Psoas muscle (tissue), 8 donors: ENCODE measurements around the gene CEP104. TPM values are rescaled to one million over a fixed set of nuclear protein-coding genes. Genes with fewer than 3 reads are reported as not detected.

Experiments
- ATAC-seq, 4 donors: fragments of 200-7000 bp; cut with Tn5 transposase; one replicate each; pipeline ENCODE4 v1.9.1; 2020; ENCODE audit warnings: moderate library complexity in 3 of 4, mild to moderate bottlenecking in 2 of 4
- DNase-seq, 2 donors: peaks; one replicate each; pipeline ENCODE4 v3.0.0-alpha.2; 2020
- H3K27ac ChIP-seq: fragments of 200-600 bp; one replicate; pipeline ENCODE4 v1.8.0; 2022
- H3K27me3 ChIP-seq, 3 donors: fragments of 200-600 bp in 1 of 3; one replicate each; pipeline versions ENCODE4 v1.6.1 to v1.8.0; 2013 to 2022; ENCODE audit warnings: low read length in 2 of 3, mild to moderate bottlenecking in 2 of 3, moderate library complexity in 1 of 3; ENCODE audit not compliant: insufficient read depth in 3 of 3
- H3K36me3 ChIP-seq, 2 donors: fragments of 200-600 bp in 1 of 2; one replicate each; pipeline versions ENCODE4 v1.6.1 to v1.8.0; 2013 to 2022; ENCODE audit warnings: low read depth in 1 of 2, mild to moderate bottlenecking in 1 of 2, moderate library complexity in 1 of 2; ENCODE audit not compliant: insufficient read depth in 1 of 2
- H3K4me1 ChIP-seq: fragments of 200-600 bp; one replicate; pipeline ENCODE4 v1.8.0; 2022
- H3K4me3 ChIP-seq: fragments of 200-600 bp; one replicate; pipeline ENCODE4 v1.8.0; 2022; ENCODE audit warnings: mild to moderate bottlenecking
- H3K9me3 ChIP-seq: fragments of 200-600 bp; one replicate; pipeline ENCODE4 v1.8.0; 2022
- WGBS, 3 donors: extraction: QIAGEN DNeasy Blood & Tissue Kit; methylation state at CpG; one replicate each; pipeline versions ENCODE4 v1.1.6 to v1.1.7; 2013; 5-methylcytosine and 5-hydroxymethylcytosine counted together
- intact Hi-C, 2 donors: fragments of 100-400 bp; cut with DNase I; formaldehyde crosslinking; loops; one replicate each; pipeline versions ENCODE4 v1.11.0 to v1.14.2; 2022
- polyA plus RNA-seq, 3 donors: library from polyadenylated mRNA; stranded (reverse); fragments of 200-250 nt; gene quantifications; one replicate each; pipeline ENCODE4 v1.2.3, GENCODE V29; 2013
- total RNA-seq, 4 donors: library from RNA; stranded (reverse); fragmentation: NEBNext Ultra II Directional in 2 of 4; extraction: Animal tissue kit (Norgen Biotek cat#: 25700) in 2 of 4; gene quantifications; one replicate each; pipeline versions ENCODE4 v1.2.1 to v1.2.4, GENCODE V29; 2021 to 2023
- TF ChIP-seq, protein P1 (sequence below): fragments of 200-600 bp; IDR thresholded peaks from one replicate; pipeline ENCODE4 v1.8.0; 2022; ENCODE audit warnings: antibody characterized with exemption
- donor health status: healthy with polysubstance abuse.
- donor health status: DM: no; HTN: no; CAD: no; lungs with moderate emphysema.
- donor health status: Bipolar disorder and iron deficiency.
- donor health status: healthy.
- donor health status: DM: yes; HTN: yes; CAD: no.
- donor health status: DM: no; HTN: no; CAD: no.
- donor health status: DM: no; HTN: no; CAD: no.
- donor health status: DM: yes; HTN: yes; CAD: no.

The CEP104 gene
- total and polyA plus RNA-seq, 7 donors = 9.0 to 37.7 (median 31.3) TPM

DNA sequence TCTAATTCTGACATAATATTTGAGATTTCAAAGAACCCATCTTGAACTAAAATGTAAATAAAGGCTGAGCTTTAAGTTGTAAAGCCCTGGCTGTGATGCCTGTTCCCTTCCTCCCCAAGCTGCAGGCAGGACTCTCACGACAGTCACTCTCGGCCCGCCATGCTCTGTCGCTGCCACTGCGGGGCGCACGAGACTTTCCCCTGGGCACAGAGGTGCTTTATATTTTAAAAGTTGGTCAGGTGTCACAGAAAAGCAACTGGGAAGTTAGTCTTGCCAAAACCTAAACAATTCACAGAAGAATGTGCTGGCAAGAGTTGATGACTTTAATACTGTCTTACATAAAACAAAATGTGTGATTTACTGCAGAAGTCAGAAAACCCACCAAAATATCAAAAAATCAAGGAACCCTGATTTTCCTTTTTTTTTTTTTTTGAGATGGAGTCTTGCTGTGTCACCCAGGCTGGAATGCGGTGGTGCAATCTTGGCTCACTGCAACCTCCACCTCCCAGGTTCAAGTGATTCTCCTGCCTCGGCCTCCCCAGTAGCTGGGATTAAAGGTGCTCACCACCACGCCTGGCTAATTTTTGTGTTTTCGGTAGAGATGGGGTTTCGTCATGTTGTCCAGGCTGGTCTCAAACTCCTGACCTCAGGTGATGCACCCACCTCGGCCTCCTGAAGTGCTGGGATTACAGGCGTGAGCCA lies 71.4 kb downstream of the CEP104 start:
- TF ChIP-seq, protein P1, sequence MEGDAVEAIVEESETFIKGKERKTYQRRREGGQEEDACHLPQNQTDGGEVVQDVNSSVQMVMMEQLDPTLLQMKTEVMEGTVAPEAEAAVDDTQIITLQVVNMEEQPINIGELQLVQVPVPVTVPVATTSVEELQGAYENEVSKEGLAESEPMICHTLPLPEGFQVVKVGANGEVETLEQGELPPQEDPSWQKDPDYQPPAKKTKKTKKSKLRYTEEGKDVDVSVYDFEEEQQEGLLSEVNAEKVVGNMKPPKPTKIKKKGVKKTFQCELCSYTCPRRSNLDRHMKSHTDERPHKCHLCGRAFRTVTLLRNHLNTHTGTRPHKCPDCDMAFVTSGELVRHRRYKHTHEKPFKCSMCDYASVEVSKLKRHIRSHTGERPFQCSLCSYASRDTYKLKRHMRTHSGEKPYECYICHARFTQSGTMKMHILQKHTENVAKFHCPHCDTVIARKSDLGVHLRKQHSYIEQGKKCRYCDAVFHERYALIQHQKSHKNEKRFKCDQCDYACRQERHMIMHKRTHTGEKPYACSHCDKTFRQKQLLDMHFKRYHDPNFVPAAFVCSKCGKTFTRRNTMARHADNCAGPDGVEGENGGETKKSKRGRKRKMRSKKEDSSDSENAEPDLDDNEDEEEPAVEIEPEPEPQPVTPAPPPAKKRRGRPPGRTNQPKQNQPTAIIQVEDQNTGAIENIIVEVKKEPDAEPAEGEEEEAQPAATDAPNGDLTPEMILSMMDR = peak; percentile 15
- Histone ChIP-seq H3K36me3 (peaks cover 2 to 73% of the 10 kb centered on the region in 2 donors), H3K4me3 (no peak overlapping the region), H3K27ac (no peak overlapping the region), H3K4me1 (peaks cover 5% of the 10 kb centered on the region), H3K9me3 (no peaks in the 10 kb centered on the region), H3K27me3 (no peaks in the 10 kb centered on the region)
- DNase-seq = no peak
- ATAC-seq = no peak
- intact Hi-C loops = no loop called here
- 83% methylated on average over 13 to 14 of the region's 14 CpGs for WGBS, 3 donors

DNA sequence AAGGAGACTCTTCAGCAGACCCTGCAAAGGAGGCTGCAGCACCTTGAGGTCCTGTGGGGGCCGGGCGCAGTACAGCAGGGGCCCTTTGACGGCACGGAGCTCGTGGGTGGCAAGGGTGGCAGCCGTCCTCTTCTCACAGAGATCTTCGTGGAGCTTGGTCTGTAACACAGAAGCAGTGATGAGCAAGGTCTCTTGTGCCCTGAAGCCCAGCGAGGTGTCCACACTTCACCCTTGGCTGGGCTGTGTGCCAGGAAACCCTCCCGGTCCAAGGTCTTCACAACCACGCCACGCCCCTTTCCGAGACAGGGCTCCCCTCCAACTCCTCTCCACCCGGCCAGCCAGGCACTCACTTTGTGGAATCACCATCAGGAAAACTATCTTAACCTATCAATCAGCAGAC lies 72.0 kb downstream of the CEP104 start:
- Histone ChIP-seq H3K4me1 (no peaks in the 10 kb centered on the region), H3K27ac (no peak overlapping the region), H3K9me3 (no peaks in the 10 kb centered on the region), H3K36me3 (peaks cover 2 to 79% of the 10 kb centered on the region in 2 donors), H3K27me3 (no peaks in the 10 kb centered on the region), H3K4me3 (no peak overlapping the region)
- peak in 1 of 2 donors; percentile 37 for DNase-seq
- ATAC-seq = peak in 1 of 4 donors; percentile 27
- TF ChIP-seq, protein P1 = no peak
- WGBS, 3 donors = 59 to 65% (median 65%) methylated on average over 13 of the region's 13 CpGs
- intact Hi-C loops = no loop called here

DNA sequence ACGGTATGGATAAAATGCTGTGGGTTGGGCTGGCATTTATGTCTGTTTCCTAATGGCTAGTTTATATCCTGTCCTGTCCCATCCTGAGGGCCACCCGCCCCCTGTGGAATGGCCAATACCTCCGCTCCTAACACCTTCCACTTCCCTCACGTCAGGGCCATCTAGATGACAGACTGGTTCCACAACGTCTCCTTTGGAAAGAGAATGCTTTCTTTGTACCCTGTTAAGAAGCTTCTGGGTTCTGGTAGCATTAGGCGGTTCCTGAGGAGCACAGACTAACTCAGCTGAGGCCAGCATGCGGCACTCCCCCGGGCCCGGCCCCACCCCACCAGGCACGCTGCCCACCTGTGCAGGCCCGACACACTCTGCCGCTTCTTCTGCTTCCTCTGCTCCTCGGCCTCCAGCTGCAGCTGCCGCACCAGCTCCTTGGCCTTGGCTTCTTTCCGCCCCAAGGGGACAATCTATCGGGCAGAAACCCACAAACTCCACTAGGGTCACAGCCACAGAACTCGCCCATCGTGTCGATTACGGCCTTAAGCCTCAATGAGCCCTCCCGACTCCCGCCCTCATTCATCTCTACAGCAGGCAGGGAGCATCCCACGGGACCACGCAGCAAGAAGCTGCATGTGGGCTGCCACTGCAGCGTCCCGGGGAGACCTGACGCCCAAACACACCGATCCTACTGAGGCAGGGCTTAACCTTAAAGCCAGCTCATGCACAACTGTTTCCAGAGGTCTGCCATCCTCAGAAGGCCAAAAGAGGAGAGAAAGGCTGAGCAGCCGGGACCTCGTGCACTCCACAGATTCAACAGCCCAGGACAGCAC lies 73.1 kb downstream of the CEP104 start:
- DNase-seq = no peak
- Histone ChIP-seq H3K4me3 (no peak overlapping the region), H3K4me1 (no peaks in the 10 kb centered on the region), H3K9me3 (no peaks in the 10 kb centered on the region), H3K36me3 (peaks cover 2 to 91% of the 10 kb centered on the region in 2 donors), H3K27me3 (no peaks in the 10 kb centered on the region), H3K27ac (no peak overlapping the region)
- 87 to 92% (median 89%) methylated on average over 30 of the region's 30 CpGs for WGBS, 3 donors
- intact Hi-C loops = no loop called here
- TF ChIP-seq, protein P1 = no peak
- ATAC-seq = no peak

DNA sequence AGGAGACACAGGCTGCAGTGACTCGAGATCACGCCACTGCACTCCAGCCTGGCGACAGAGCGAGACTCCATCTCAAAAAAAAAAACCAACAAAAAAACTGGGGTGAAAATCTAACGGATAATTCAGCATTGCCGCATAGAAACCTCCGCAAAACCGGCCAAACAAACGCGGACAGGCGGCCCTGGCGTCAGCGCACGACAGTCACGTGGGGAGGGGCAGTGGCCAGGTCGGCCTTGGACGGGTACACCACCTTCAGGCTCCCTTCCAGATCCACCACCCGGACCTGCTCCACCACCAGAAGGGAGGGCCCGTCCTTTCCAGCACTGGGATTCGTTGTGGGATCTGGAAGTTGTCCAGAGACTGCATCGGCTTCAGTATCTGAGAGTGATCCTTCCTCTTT lies 76.1 kb downstream of the CEP104 start:
- WGBS, 3 donors = 78 to 89% (median 84%) methylated on average over 21 of the region's 21 CpGs
- intact Hi-C loops = no loop called here
- peaks cover 2 to 73% of the 10 kb centered on the region in 2 donors for H3K36me3 ChIP-seq
- TF ChIP-seq, protein P1 = no peak
- H3K9me3 ChIP-seq = no peaks in the 10 kb centered on the region
- no peaks in the 10 kb centered on the region for H3K27me3 ChIP-seq
- peaks cover 5% of the 10 kb centered on the region for H3K4me1 ChIP-seq
- no peak overlapping the region for H3K4me3 ChIP-seq
- DNase-seq = peak in 1 of 2 donors; percentile 41
- ATAC-seq = no peak
- H3K27ac ChIP-seq = no peak overlapping the region
